ENCODE measurements around the gene ELOA2. TPM values are rescaled to one million over a fixed set of nuclear protein-coding genes. Genes with fewer than 3 reads are reported as not detected.

The ELOA2 gene
- total RNA-seq, 8 experiments from 2014 or later = 0.13 to 2.6 (median 0.30) TPM

Other genes starting within 250 kb of the ELOA2 start
- 10 to 100 TPM; 15.4 to 37.5 (median 19.9) TPM for gene PIAS2, start 118.1 kb downstream of the ELOA2 start, total RNA-seq
- gene KATNAL2, start 118.0 kb downstream of the ELOA2 start, total RNA-seq = 10 to 100 TPM in 2 of 8 experiments, 1 to 10 TPM in 6; 3.7 to 20.3 (median 8.1) TPM
- gene HDHD2, start 114.9 kb upstream of the ELOA2 start, total RNA-seq = 10 to 100 TPM; 25.4 to 50.0 (median 39.8) TPM
- gene IER3IP1, start 140.7 kb upstream of the ELOA2 start, total RNA-seq = 10 to 100 TPM; 15.1 to 27.0 (median 22.7) TPM
- under 1 TPM in 6 of 8 experiments, not detected in 2; 0.05 to 0.47 (median 0.12) TPM for gene SKOR2, start 216.0 kb upstream of the ELOA2 start, total RNA-seq